GM18499 (cell line): ENCODE results near the gene IFT88.

Experiments
- ATAC-seq: cut with Tn5 transposase; IDR thresholded peaks from one replicate; pipeline ENCODE4 v1.9.1; 2021; ENCODE audit warnings: moderate number of reproducible peaks; ENCODE audit not compliant: insufficient read depth, unreplicated experiment

IFT88 gene

DNA sequence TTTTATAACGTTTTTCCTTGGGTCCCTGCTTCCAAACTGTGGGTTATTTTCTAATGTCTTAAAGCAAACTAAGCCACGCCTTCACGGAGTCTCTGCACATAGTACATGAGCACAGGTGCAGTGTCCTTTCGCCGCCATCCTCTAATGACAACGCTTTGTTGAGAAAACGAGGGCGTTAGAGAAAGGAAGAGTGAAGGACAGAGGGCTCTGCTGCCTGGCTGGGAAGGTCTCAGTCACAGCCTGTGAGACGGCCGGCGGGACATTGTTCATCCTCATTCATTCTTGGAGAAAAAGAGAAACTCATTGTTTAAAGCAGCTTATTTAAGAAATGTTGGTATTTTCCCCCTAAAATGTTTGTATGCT, 146.0 kb downstream of the IFT88 start:
- no peak for ATAC-seq

DNA sequence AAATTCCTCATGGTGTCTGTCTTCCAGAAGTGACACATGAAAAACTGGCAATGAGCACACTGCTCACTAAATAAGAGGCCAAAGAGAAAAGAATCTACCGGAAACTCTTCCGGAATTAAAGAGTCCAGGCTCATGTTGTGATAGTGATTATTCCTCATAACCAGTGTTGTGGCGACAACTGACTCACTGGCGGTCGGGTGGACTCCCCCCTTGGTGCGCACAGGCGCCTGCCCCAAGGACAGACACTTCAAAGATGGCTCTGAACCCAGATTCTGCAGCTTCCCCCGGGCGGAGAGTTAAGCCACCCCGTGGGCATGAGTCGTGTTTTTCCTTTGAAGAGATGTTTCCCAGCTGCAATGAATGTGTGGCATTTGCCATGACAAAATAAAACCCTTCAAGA, 146.8 kb downstream of the IFT88 start:
- no peak for ATAC-seq

DNA sequence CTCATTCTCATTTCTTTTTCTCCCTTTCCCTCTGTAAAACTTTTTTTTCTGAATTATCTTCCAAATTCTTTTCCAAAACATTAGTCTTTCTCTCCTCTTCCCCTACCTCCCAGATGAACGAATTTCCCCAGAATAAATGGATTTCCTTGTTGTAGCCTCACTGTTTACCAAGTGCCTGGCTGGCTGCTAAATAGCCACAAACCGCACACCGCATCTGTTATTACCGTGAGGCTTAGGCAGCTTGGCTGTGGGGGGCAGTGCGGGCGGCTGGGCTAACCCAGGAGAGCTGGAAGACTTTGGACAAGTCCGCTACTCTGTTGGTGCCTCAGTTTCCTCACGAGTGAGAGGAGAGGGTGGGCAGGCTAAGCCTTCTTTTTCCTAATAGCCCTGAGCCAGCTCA, 147.2 kb downstream of the IFT88 start:
- no peak for ATAC-seq

DNA sequence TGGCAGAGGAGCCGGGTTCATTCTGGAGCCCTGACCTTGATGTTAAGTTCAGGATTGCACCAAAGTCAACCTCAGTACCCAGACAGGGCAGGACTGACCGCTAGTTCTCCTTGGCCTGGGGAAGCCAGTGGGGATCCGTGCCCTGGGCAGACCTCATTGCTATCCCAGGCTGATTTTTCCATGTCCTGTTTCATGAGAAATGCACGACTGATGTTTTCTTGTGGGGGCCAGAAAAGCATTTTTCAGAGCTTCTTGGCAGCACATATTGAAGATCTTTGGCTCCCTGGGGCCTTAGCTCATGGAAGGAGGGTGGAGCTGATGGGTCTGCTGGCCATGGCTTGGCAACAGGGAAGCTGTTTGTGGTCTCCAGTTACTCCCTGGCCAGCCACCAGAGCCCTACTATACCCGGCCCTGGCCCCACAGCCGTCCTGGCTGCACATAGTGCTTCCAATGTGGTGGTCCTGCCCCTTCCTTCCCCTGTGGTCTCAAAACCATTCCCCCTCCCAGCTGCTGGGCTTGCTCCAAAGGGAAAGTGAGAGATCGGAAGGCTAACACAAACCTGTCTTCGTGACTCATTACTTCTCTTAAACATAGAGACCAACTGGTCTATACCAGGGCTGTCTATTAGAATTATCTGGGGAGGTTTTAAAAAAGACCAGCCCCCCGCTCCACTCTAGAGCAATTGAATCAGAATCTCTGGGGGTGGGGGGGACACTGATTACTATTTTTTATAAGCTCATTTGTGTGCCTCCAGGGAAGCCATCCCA, 147.8 kb downstream of the IFT88 start:
- no peak for ATAC-seq

DNA sequence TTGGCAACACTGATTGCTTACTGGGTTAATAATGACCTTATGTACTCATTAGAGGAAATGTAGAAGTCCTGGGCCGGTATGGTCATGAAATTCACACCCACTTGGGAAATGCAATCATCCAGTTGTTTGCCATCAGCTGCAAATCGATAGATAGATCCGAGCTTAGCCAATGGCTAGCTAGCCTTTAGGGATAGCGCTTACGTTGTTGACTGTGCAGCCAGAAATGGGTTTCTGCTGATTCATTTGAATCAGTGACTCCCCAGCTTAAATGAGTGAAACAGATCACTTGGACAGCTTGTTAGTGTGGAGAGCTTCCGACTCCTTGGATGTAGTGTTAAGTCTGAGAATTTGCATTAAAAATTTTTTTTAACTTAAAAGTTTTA, 148.4 kb downstream of the IFT88 start:
- no peak for ATAC-seq

DNA sequence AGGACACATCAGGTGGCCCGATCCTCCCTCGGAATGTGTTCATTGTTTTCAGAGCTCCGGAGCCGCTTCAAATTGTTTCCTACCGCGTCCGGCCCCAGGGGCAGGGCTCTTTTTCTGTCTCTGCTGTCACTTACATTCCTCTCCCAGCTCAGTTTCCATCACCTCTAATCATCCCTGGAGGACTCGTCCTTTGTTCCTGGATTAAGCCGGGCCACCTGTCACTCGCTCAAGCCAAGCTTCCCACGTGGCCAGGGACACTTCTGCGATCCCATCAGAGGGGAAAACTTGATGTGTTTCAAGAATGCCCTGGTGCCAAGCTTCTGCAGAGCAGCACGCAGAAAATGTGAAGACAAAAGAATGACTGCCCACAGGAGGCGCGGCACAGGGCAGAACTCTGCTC, 150.0 kb downstream of the IFT88 start:
- no peak for ATAC-seq

DNA sequence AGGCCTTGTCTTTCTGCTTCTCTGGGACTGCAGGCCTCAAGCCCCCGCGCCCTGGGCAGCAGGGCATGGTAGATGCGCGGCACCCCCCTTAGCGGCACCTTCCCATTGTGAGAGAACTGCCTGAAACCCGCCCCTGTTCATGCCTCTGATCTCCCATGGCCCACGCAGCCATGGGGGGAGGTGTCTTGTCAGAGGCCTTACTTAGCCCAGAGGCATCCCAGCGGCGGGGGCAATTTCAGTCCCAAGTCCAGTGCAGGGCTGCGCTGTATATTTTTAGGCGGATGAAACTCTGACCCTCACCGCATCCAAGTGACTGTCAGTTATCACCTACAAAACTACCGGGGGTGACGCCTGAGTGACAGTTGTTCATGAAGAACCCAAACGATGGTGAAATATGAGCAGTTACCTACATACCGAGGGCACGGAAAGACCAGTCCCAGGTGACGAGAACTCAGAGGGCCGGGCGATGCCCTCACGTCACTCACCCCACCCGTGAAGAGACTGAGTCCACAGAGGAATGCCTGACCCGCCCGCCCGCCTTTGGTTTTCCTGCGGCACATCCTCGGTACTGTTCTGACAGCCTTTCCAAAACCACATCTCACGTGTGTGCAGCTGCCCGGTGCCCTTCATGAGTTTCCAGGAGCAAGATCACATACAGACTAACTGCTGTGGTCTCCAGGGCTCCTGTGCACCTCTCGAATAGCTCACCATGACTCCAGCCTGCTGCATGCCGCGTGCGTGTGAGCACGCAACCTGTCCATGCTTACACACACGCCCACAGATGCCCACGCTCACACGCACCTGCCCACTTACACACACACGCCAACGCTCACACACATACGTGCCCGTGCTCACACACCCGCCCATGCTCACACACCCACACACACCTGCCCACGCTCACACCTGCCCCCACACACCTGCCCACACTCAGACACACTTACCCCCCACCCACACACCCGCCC, 150.9 kb downstream of the IFT88 start:
- no peak for ATAC-seq

DNA sequence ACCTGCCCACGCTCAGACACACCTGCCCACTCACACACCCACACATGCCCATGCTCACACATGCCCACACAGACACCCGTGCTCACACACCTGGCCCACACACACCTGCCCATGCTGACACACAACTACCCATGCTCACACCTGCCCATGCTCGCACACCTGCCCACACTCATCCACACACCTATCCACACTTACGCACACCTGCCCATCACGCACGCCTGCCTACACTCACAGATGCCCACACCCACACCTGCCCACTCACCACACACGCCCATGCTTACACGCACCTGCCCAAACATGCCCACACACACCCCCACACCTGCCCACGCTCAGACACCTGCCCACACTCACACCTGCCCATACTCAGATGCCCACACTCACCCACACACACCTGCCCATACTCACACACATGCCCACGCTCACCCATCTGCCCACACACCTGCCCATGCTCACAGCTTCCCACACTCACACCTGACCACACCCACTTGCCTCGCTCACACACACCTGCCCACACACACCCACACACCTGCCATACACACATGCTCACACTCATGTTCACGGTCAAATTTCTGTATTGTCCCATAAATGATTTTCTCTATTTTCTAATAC, 152.1 kb downstream of the IFT88 start:
- no peak for ATAC-seq

DNA sequence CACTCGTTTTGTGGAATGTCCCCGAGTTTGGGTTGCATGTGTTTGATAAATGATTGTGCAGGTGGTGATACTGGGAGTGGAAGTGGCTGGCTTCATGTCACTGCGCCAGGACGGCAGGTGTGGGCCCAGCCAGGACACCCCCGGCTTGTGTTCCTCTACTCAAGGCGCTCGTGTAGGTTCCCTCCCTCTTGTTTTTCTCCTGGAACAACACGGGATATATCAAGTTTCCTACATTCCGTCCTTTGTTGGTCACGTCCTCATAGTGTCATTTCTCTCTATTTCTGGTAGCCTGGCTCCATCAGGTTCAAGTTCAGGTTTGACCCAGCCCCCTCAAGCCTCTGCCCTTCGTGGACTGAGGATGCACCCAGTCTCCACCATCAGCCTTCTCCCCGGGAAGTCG, 152.8 kb downstream of the IFT88 start:
- no peak for ATAC-seq

DNA sequence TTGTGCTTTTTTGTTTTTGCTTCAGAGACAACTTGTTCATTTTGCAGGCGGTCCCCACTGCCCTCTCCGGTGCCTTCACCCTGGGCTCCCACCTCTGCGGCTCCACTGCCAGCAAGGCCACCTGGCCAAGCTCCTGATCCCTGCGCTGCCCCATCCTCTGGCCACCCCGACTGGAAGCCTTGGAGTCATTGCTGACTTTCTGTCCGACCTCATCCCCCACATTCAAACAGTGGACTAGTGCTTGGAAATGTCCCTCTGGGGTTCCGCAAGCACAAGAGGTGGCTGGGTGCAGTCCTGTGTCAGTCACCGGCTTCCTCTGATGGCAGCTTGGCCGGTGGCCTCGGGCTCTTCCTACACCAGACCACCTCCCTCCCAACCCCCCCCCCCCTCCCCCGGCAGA, 153.5 kb downstream of the IFT88 start:
- ATAC-seq, result no peak

DNA sequence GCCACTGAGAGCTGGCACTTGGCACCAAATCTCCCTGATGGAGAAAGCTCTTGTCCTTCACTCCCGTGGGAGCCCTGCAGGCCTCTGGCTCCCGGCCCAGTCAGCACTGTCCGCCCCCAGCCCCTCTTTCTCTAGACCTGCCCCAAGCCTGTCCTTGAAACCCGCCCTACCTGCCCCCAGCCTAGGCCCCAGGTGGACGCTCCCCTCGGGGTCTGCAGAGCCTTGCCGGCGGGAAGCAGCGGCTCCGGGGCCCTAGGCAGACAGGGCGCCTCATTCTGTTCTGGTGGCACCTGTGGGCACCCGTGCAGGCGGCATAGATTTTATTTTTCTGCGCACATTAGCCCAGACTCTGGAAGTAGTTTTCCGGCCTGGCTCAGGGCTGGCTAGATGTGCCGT, 154.1 kb downstream of the IFT88 start:
- no peak for ATAC-seq

DNA sequence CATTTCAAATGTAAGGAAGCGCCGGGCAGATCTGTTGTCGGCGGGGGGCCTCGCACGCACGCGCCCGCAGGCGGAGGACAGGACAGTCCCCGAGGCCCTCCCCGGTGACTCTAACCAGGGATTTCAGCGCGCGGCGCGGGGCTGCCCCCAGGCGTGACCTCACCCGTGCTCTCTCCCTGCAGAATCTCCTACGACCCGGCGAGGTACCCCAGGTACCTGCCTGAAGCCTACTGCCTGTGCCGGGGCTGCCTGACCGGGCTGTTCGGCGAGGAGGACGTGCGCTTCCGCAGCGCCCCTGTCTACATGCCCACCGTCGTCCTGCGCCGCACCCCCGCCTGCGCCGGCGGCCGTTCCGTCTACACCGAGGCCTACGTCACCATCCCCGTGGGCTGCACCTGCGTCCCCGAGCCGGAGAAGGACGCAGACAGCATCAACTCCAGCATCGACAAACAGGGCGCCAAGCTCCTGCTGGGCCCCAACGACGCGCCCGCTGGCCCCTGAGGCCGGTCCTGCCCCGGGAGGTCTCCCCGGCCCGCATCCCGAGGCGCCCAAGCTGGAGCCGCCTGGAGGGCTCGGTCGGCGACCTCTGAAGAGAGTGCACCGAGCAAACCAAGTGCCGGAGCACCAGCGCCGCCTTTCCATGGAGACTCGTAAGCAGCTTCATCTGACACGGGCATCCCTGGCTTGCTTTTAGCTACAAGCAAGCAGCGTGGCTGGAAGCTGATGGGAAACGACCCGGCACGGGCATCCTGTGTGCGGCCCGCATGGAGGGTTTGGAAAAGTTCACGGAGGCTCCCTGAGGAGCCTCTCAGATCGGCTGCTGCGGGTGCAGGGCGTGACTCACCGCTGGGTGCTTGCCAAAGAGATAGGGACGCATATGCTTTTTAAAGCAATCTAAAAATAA, 154.7 kb downstream of the IFT88 start:
- ATAC-seq, result no peak

DNA sequence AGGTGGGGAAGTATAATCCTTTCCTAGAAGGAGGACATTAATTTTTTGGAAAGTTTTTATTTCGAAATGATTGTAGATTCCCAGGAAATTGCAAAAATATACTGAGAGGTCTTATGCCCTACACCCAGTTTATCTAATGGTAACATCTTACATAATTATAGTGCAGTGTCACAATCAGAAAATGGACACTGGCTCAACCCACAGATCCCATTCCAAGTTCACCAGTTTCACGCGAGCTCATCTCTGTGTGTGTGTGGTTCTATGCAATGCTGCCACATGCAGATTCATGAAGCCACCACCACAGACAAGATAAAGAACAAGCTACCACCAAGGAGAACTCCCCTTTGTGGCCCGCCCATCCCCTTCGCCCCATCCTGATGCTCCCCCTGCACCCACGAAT, 160.9 kb downstream of the IFT88 start:
- no peak for ATAC-seq

DNA sequence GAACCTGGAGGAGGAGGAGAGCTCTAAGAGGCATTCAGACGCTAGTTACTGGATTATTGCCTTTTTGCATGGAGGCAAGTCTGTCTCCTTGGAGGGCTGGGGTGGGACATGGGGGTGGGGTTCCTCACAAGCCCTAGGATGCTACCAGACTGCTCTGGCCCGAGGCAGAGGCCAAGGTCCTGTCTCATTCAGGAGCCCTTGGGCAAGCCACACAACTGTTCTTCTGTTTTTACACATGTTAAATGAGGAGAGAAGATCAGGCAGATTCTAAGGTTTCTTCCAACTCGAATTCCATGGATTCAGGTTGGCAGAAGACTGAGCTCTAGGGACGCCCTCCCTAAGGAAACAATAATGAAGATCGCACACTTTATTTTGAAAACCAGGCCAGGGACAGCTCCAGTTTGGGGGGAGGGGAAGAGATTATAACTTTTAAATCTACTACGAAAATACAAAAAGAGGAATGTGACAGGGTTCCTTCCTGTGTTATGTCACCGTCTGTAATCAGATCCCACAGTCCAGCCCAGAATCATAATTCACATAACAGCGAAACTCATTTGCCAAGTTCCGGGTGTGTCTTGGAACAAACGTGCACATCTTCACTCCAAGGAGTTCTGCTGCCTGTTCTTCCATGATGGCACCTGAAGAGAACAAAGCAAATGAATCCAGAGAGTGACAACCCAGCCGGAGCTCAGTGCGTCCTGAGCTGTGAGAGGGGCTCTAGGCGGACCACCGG, 161.8 kb downstream of the IFT88 start:
- no peak for ATAC-seq

DNA sequence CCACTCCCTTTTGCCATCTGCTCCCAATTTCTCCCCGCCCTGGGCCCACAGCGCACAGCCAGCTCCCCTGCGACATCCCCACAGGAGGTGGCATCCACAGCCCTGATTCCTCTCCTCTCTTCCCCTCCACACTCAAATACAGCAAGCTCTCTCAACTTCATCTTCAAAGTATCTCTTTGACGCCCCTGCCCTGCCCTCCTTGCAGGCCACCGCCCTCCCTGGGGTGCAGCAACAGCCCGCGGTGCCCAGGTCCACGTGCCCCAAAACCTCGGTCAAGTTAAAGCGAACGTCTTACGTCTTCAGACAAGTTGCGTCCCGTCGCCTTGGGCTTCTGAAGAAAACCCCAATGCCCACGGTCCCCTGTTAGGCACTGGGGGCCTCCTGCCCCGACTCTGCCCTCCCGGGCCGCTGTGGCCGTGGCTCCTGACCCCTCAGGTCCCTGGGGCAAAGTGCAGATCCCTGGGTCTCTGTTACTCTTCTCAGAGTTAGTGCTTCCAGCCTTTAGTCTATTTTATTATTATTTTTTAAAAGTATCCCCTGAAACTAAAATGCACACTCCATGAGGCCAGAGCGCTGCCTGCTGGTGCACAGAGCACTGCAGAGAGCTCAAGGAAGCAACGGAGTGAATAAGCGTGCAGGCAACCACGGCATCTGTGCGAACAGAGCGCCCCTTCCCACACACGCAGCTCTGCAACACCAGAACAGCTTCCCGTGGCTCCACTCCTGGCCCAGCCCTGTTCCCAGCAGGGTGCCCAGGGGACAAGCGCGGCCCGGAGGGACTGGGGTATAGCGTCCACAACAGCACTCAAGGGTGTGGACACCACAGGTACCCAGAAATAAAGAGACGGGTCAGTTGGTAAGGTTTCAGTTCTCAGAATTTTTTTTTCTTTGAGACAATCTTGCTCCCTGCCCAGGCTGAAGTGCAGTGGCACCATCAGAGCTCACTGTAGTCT, 163.0 kb downstream of the IFT88 start:
- ATAC-seq, result no peak

DNA sequence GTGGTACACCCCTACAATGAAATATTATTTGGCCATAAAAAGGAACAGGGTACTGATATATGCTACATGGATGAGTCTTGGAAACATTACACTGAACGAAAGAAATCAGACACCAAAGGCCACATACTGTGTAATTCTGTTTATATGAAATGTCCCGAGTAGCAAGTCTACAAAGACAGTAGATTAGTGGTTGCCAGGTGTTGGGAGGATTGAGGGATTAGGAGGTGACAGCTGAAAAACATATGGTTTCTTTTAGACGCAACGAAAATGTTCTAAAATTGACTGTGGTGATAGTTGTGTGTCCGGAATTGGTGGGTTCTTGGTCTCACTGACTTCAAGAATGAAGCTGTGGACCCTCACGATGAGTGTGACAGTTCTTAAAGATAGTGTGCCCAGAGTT, 171.7 kb downstream of the IFT88 start:
- no peak for ATAC-seq

DNA sequence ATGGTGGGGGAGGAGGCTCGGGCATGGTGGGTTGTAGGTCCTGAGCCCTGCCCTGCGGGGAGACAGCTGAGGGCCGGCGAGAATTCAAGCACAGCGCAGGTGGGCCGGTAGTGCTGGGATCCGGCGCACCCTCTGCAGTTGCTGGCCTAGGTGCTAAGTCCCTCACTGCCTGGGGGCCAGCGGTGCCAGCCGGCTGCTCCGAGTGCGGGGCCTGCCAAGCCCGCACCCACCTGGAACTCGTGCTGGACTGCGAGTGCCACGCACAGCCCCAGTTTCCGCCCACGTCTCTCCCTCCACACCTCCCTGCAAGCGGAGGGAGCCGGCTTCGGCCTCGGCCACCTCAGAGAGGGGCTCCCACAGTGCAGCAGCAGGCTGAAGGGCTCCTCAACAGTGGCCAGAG, 173.1 kb downstream of the IFT88 start:
- no peak for ATAC-seq
